ENCODE data around the gene MLX.

DNA sequence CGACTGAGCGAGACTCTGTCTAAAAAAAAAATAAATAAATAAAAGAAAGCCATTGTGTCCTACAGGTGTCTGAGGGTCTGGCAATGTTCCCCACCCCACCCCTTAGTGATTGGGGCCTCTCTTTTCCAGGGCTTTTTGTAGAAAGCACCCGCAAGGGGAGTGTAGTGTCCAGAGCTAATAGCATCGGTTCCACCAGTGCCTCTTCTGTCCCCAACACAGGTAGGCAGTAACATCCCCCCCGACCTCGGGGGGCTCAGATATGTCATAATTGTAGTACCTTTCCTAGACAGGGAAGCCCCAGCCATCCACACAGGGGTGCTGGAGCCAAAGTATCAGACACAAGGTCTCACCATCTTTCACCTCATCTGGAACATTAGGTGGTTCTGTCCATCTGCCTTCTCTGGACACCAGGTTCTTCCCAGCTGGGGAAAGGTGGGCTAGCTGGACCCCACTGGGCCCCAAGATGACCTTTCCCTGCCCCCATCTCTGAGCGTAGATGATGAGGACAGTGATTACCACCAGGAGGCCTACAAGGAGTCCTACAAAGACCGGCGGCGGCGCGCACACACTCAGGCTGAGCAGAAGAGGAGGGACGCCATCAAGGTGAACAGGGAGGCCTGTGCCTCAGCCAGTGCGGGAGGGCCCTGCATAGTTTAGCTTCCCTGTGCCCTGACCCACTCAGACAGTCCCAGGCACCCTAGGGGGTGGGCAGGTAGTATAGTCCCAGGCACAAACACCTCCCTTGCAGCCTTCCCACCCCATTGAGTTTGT is 1.6 kb downstream of the MLX start:
- TF ChIP-seq, protein P1, sequence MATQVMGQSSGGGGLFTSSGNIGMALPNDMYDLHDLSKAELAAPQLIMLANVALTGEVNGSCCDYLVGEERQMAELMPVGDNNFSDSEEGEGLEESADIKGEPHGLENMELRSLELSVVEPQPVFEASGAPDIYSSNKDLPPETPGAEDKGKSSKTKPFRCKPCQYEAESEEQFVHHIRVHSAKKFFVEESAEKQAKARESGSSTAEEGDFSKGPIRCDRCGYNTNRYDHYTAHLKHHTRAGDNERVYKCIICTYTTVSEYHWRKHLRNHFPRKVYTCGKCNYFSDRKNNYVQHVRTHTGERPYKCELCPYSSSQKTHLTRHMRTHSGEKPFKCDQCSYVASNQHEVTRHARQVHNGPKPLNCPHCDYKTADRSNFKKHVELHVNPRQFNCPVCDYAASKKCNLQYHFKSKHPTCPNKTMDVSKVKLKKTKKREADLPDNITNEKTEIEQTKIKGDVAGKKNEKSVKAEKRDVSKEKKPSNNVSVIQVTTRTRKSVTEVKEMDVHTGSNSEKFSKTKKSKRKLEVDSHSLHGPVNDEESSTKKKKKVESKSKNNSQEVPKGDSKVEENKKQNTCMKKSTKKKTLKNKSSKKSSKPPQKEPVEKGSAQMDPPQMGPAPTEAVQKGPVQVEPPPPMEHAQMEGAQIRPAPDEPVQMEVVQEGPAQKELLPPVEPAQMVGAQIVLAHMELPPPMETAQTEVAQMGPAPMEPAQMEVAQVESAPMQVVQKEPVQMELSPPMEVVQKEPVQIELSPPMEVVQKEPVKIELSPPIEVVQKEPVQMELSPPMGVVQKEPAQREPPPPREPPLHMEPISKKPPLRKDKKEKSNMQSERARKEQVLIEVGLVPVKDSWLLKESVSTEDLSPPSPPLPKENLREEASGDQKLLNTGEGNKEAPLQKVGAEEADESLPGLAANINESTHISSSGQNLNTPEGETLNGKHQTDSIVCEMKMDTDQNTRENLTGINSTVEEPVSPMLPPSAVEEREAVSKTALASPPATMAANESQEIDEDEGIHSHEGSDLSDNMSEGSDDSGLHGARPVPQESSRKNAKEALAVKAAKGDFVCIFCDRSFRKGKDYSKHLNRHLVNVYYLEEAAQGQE (IDR thresholded peaks at IDR 0.05; ENCODE audit: low read depth, low read length): no peak
- TF ChIP-seq, protein P2, sequence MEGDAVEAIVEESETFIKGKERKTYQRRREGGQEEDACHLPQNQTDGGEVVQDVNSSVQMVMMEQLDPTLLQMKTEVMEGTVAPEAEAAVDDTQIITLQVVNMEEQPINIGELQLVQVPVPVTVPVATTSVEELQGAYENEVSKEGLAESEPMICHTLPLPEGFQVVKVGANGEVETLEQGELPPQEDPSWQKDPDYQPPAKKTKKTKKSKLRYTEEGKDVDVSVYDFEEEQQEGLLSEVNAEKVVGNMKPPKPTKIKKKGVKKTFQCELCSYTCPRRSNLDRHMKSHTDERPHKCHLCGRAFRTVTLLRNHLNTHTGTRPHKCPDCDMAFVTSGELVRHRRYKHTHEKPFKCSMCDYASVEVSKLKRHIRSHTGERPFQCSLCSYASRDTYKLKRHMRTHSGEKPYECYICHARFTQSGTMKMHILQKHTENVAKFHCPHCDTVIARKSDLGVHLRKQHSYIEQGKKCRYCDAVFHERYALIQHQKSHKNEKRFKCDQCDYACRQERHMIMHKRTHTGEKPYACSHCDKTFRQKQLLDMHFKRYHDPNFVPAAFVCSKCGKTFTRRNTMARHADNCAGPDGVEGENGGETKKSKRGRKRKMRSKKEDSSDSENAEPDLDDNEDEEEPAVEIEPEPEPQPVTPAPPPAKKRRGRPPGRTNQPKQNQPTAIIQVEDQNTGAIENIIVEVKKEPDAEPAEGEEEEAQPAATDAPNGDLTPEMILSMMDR (IDR thresholded peaks at IDR 0.05 in 2 of 3, conservative IDR thresholded peaks at IDR 0.05 in 1 of 3; ENCODE audit: control insufficient read depth in 2 of 3, extremely low read depth in 1 of 3, insufficient read depth in 1 of 3, low read depth in 3 of 3, low read length in 3 of 3): no peak
- no peak for TF ChIP-seq CREM (IDR thresholded peaks at IDR 0.05; ENCODE audit: low read depth)
- TF ChIP-seq EZH2 (IDR thresholded peaks at IDR 0.05; ENCODE audit: borderline replicate concordance, control insufficient read depth, low read depth, low read length): no peak
- TF ChIP-seq POLR2AphosphoS2 (IDR thresholded peaks at IDR 0.05; ENCODE audit: low read depth, low read length): no peak
- TF ChIP-seq SMARCA5 (IDR thresholded peaks at IDR 0.05): no peak
- no peak for TF ChIP-seq POLR2A (IDR thresholded peaks at IDR 0.05; ENCODE audit: low read depth, low read length)
- no peak for TF ChIP-seq ZNF274 (IDR thresholded peaks at IDR 0.05; ENCODE audit: insufficient read depth, insufficient read length)
- TF ChIP-seq SREBF1 (IDR thresholded peaks at IDR 0.05; ENCODE audit: low read length): no peak
